ENCODE measurements around the gene MAF.

- TF ChIP-seq MEF2A (IDR thresholded peaks at IDR 0.05; ENCODE audit: control insufficient read depth, low read depth, low read length): no peak
- TF ChIP-seq CTCF (IDR thresholded peaks at IDR 0.05 in 2 of 3, conservative IDR thresholded peaks at IDR 0.05 in 1 of 3; ENCODE audit: insufficient read depth in 2 of 3, low read depth in 1 of 3, low read length in 3 of 3): no peak
- no peak for TF ChIP-seq SRF (CRISPR knock-in tag; IDR thresholded peaks at IDR 0.05)
Measured at GRCh38 chr16:79605999-79606398, 5.5 kb upstream of the MAF start.
